Measurements from ENCODE around the gene WRNIP1. TPM values are rescaled to one million over a fixed set of nuclear protein-coding genes. Genes with fewer than 3 reads are reported as not detected.

Gene WRNIP1
- total and polyA plus RNA-seq, 10 of the 15 experiments (the other 5 are each of a cell fraction or from before 2014, with no cell fraction given) = 9.3 to 30.5 (median 24.3) TPM

DNA sequence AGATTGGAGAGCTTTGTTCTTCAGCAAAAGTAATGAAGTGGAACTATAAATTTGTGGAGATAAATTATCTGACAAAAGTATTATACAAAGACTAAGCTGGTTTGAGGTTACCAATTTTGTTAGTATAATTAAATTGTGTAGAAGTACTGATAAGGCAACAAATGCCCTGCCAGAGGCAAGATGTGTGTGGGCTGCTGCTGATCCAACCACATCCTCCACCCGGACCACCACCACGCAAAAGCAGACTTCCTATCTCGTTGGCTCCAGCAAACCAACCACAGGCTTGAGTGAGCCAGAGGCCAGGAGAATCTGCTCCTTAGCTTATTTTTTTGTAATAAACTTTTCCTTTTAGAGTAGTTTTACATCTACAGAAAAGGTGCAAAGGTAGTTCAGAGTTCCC, 13.3 kb upstream of the WRNIP1 start:
- in situ Hi-C loops (cut with MboI) = loop anchor here (10.0 kb wide), 1 partner anchor 1157 kb away; no protein-coding TSS in a partner anchor
- POLR2A ChIA-PET = interaction anchor here (0.6 kb wide), 1 partner anchor 15 kb away, joined by 9 read pairs; no protein-coding TSS in a partner anchor
- ATAC-seq = no peak

More for the DNA sequence above, 13.3 kb upstream of the WRNIP1 start:
- Histone ChIP-seq H3K79me2 (ENCODE audit: control insufficient read depth, insufficient read depth, low read length) (no peaks in the 10 kb centered on the region), H3K27ac (ENCODE audit: control insufficient read depth, insufficient read depth) (no peak overlapping the region), H3K4me2 (ENCODE audit: control insufficient read depth, insufficient read depth) (no peak overlapping the region), H3K4me1 (ENCODE audit: control insufficient read depth, insufficient read depth, low read length) (no peaks in the 10 kb centered on the region), H3K36me3 (ENCODE audit: control insufficient read depth in 2 of 2, insufficient read depth in 2 of 2, low read length in 1 of 2) (no peaks in the 10 kb centered on the region), H3K9me3 (replicated peaks; ENCODE audit: control insufficient read depth, insufficient read depth, low read length) (no peaks in the 10 kb centered on the region), H3K27me3 (replicated peaks in 1 of 2; ENCODE audit: control insufficient read depth in 2 of 2, insufficient read depth in 2 of 2, low read length in 1 of 2) (peaks cover 4 to 7% of the 10 kb centered on the region in 2 experiments; a peak in 2 of 4 replicates), H3K4me3 (no peak overlapping the region), H4K20me1 (ENCODE audit: control insufficient read depth, insufficient read depth) (no peaks in the 10 kb centered on the region), H3K9ac (ENCODE audit: control insufficient read depth, insufficient read depth, low read length) (no peak overlapping the region), H2AFZ (ENCODE audit: control insufficient read depth, low read depth, low read length) (no peak overlapping the region)
- FAIRE-seq = no peak
- BruUV-seq (replicated peaks) = no TSS peak
- ChIA-PET RAD21 (ENCODE audit: unreplicated experiment) (interaction anchor here (3.6 kb wide), 1 partner anchor 14 kb away, joined by 14 read pairs; no protein-coding TSS in a partner anchor), CTCF (interaction anchor here (0.7 to 6.2 kb wide), 7 partner anchors 8 to 1272 kb away, joined by 3 to 85 read pairs (median 23); no protein-coding TSS in a partner anchor), SMC1A (ENCODE audit: uncharacterized antibody, unreplicated experiment) (interaction anchor here (2.9 kb wide), 1 partner anchor 13 kb away, joined by 30 read pairs; no protein-coding TSS in a partner anchor)
- DNase-seq (ENCODE audit: low read depth, low spot score) = no peak
- 2% methylated on average over 3 of the region's 3 CpGs for WGBS (ENCODE audit: insufficient coverage, insufficient replicate concordance, low lambda C conversion rate, missing lambda C conversion rate)
- intact Hi-C loops (cut with micrococcal nuclease; ENCODE audit: unreplicated experiment) = no loop called here
- TF ChIP-seq ELK1 (IDR thresholded peaks at IDR 0.05; ENCODE audit: low read depth, low read length) (no peak), TAF1 (IDR thresholded peaks at IDR 0.05; ENCODE audit: borderline replicate concordance, low read depth, low read length) (no peak), NFIC (IDR thresholded peaks at IDR 0.05; ENCODE audit: low read depth, low read length) (no peak), RCOR1 (conservative IDR thresholded peaks at IDR 0.05; ENCODE audit: low read depth, low read length) (no peak)
- TF ChIP-seq, protein P1, sequence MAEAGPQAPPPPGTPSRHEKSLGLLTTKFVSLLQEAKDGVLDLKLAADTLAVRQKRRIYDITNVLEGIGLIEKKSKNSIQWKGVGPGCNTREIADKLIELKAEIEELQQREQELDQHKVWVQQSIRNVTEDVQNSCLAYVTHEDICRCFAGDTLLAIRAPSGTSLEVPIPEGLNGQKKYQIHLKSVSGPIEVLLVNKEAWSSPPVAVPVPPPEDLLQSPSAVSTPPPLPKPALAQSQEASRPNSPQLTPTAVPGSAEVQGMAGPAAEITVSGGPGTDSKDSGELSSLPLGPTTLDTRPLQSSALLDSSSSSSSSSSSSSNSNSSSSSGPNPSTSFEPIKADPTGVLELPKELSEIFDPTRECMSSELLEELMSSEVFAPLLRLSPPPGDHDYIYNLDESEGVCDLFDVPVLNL (IDR thresholded peaks at IDR 0.05; ENCODE audit: low read depth, low read length) = no peak
- TF ChIP-seq, protein P2, sequence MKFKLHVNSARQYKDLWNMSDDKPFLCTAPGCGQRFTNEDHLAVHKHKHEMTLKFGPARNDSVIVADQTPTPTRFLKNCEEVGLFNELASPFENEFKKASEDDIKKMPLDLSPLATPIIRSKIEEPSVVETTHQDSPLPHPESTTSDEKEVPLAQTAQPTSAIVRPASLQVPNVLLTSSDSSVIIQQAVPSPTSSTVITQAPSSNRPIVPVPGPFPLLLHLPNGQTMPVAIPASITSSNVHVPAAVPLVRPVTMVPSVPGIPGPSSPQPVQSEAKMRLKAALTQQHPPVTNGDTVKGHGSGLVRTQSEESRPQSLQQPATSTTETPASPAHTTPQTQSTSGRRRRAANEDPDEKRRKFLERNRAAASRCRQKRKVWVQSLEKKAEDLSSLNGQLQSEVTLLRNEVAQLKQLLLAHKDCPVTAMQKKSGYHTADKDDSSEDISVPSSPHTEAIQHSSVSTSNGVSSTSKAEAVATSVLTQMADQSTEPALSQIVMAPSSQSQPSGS (IDR thresholded peaks at IDR 0.05; ENCODE audit: low read length) = no peak

All from GM12878 (cell line).